CD4-positive, alpha-beta T cell treated with Interleukin-17A for 4 hours (primary cell): ENCODE results near the gene FAAH.
"Not testable (repeated sequence)": the region's sequence is repeated elsewhere in the genome, so short reads cannot be mapped to it uniquely, and the experiment has no call there.

Source experiments
- DNase-seq: peaks from one replicate; pipeline ENCODE4 v3.0.0-alpha.2; 2020; ENCODE audit warnings: mixed read lengths

FAAH gene

DNA sequence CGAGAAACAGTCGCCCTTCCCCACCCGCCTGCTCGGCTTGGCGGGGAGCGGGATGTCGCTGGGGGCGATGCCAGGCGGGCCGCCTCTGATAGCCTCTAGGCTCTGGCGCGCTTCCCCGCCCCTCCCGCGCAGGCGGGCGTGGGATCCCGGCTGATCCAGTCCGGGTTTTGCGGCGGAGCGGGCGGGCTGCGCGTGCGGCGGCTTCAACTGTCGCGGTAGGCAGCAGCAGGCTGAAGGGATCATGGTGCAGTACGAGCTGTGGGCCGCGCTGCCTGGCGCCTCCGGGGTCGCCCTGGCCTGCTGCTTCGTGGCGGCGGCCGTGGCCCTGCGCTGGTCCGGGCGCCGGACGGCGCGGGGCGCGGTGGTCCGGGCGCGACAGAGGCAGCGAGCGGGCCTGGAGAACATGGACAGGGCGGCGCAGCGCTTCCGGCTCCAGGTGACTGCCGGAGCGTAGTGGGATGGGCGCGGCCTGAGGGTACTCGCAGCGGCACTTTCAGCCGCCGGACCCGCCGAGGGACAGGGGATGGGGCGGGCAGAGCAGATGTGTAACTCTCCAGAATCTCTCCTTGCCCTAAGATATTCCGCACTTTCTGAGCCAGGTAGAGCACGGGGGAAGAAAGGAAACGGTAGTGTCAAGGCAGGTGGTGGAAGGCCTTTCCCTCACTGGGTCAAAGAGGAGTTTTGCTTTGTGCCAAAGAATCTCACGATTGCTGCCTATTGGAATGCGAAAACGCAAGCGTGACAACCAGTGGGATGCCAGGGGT is at the start of gene FAAH:
Gene FAAH (plus strand): TSS at position 210 of the 764 bp plus-strand sequence. CDS start 32 bp downstream, at position 242.
- peak; percentile 55 for DNase-seq

DNA sequence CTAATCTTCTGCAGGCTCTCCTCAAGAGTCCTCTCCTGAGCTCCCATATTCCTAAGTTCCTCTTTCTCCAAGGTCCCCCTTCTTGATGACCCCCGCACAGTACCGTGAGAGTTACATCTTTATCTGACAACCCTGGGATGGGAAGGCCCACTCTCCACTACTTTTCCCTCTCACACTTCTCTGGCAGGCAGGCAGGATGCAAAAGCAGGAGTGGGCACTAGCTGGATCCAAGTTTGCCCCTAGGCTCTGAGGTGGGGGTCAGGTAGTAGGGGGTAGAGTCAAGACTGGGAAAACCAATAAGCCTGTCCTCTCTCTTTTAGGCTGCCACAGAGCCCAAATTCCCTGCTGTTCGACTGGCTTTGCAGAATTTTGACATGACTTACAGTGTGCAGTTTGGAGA is 49.6 kb upstream of the FAAH start:
- DNase-seq, result no peak

DNA sequence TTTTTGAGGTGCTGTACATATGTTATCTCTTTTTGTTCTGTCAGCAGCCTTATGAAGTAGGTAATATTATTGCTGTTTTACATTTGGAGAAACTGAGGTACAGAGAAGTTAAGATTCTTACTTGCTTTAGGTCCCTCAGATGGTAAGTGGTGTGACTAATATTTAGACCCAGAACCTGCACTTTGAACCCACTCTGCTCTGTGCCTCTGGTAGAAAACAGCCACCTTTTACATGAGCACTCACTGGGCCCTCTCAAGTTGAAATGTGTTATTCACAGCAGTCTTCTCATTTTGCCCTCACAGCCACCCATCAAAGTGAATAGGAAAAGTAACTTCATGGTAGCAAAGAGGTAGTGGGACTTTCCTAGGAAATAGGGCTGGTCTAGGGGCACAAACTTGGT is 48.8 kb upstream of the FAAH start:
- DNase-seq, result no peak

DNA sequence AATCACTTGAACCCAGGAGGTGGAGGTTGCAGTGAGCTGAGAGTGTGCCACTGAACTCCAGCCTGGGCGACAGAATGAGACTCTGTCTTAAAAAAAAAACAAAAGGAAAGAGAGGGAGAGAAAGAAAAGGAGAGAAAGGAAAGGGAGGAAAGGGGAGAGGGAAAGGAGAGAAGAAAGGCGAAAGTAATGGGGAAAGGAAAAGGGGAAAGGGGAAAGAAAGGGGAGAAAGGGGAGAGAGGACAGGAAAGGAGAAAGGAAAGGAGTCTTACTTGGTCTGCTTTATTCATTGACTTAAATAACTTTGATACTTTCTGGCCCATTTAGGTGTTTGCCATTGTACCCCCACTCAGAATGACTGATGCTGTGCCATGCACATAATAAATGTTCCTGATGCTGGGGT is 41.8 kb upstream of the FAAH start:
- no peak for DNase-seq

DNA sequence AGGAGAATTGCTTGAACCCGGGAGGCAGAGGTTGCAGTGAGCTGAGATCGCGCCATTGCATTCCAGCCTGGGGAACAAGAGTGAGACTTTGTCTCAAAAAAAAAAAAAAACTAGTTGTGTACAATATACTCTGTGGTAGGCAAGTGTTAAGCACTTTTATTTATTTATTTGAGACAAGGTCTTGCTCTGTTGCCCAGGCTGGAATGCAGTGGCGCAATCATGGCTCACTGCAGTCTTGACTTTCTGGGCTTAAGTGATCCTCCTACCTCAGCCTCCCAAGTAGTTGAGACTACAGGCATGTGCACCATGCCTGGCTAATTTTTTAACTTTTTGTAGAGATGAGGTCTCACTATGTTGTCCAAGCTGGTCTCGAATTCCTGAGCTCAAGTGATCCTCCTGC is 38.2 kb upstream of the FAAH start:
- not testable (repeated sequence) for DNase-seq

DNA sequence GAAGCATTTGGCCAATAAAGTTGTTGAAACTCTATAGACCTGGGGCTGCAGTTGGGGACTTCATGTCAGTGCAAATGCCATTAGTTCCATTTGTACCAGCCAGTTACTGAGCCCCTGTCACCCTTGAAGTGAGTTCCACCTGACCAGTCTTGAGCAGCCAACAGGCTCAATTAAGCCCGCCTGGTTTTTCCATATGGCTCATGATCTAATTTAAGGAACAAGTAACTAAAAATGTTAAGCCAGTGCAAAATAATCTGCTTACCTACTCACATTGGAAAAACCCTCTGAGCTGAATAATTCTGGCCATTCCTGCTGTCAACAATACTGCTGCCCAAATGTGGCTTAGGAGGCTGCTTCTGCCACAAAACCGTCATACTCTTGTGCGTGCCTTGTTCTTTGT is 32.0 kb upstream of the FAAH start:
- no peak for DNase-seq

DNA sequence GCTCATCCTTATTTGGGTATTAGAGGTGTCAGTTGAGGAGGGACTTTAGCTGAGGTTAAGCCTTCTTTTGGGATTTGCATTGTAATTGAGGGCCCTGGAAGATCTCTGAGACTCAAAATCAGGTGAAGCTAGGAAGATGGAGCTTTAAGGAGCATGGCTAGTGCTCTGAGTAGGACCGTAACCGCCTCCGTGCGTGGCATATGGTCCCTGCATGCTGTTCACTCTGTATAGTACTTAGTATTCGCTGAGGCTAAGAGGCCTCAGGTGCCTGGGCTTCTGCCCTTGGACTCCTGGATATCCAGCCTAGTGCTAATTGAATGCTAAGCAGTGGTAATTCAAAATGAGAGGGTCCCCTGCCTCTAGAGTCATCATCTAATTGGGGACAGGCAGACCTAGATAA is 31.0 kb upstream of the FAAH start:
- DNase-seq, result no peak

DNA sequence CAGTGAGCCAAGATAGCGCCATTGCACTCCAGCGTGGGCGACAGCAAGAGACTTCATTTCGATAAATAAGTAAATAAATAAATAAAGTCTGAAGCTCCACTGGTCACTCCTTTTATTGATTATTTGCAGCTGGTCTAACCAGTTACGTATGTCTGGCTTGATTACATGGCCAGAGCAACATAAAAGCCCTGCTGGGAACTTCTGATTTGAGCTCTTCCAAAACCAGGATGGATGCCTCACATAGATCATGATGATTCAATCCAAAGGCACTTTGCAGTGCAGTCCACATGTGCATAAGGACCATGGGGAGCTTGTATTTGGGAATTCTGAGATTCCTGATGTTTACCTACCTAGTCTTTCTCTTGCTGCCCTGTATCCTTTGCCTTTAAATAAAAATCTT is 29.5 kb upstream of the FAAH start:
- no peak for DNase-seq

DNA sequence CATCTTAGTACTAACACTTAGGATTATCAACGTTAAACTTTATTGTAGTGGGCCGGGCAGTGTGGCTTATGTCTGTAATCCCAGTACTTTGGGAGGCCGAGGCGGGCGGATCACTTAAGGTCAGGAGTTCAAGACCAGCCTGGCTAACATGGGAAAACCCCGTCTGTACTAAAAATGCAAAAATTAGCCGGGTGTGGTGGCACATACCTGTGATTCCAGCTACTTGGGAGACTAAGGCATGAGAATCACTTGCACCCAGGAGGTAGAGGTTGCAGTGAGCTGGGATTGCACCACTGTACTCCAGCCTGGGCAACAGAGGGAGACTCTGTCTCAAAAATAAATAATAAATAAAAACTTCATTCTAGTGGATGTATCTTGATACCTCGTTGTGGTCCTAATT is 28.3 kb upstream of the FAAH start:
- DNase-seq, result not testable (repeated sequence)

DNA sequence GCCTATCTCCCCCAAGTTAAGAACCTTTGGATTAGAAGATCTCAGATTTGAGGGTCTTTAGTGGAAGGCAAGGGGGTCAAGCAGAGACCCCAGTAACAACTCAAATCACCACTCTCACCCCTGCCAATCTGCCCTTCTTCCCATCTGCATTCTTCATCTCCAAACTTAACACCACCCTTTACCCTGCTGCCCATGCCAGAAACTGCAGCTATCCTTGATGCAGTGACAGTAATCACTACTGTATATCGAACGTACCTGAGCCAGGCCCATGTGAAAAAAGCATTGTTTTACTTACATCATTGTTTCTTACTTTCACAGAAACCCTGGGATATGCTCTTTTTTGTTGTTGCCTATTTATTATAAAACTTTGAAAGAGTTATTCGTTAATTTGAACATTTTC is 27.0 kb upstream of the FAAH start:
- DNase-seq, result no peak

DNA sequence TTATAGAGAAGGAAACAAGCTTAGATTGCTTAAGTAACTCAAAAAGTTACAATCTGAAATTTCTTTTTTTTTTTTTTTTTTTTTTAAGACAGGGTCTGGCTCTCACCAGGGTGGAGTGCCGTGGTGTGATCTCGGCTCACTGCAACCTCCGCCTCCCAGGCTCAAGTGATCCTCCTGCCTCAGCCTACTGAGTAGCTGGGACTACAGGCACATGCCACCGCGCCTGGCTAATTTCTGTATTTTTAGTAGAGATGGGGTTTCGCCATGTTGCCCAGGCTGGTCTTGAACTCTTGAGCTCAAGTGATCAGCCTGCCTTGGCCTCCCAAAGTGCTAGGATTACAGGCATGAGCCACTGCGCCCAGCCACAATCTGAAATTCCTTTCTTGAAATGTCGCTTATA is 26.4 kb upstream of the FAAH start:
- not testable (repeated sequence) for DNase-seq

DNA sequence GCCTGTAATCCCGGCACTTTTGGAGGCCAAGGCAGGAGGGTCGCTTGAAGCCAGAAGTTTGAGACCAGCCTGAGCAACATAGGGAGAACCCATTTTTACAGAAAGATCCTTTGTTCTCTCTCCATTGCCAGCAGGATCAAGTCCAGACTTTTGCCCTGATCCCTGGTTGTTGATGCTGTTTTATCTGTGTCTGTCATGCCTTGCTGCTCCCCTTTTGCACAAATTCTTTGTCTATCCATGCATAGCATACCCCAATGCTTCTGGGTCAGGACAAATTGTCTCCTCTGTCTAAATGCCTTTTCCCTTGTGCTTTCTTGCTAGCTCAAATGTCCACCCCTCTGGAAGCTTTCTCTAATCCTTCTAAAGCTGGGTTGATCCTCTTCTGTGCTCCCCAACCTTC is 25.3 kb upstream of the FAAH start:
- no peak for DNase-seq

DNA sequence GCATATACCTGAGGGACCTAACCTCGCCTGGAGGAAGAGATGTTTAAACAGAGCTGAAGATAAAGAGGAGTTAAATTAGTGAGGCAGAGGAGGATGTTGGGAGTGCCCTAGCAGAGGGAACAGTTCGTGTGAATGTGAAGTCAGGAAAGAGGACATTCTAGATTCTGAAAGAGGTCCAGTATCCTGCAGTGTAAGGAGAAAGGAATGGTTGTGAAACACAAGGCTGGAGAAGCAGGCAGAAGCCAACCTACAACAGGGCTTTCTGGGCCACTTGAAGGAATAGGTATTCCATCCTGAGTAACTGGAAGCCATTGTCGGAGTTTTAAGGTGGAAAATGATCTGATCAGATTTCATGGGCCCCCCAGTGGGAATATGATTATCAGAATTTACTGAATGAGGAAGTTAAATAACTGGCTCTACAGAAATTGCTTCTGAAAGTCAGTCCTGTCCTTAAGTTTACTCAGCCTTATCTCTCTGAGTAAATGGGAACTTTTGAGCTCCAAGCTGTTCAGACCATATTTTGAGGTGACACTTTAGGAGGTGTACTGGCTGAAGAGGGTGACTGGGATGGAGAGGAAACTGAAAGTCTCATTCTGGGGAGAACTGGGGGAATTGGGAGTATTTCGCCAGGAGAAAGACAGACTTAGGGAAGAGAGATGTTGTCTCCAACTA is 24.4 kb upstream of the FAAH start:
- DNase-seq, result no peak

DNA sequence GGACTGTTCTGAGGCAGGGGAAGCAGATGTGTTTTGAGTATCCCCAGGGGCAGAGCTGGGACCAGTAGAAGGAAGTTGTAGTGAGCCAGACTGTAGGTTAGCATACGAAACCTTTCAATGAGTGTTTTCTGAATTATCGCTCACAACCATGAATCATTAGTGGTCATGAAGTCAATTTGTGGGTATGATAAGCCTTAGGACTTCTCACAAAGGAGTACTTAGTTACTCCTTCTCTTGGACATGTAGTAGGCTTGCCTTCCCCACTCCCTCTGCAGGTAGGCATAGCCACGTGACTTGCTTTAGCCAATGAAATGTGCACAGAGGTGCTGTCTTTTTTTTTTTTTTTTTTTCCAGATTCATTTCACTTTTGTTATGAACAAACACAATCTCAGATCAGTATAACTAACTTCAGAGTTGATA is 23.9 kb upstream of the FAAH start:
- no peak for DNase-seq

DNA sequence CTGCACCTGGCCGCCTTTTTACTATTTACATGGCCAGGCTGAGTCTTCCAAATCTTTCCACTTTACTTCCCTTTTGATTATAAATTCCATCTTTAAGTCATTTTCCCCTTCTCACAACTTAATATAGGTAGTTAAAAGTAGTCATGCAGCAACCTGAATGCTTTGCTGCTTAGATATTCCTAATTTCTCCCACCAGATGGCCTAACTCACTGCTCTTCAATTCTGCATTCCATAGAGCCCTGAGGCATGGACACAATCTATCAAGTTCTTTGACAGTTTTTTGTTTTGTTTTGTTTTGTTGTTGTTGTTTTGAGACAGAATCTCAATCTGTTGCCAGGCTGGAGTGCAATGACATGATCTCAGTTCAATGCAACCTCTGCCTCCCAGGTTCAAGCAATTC is 21.7 kb upstream of the FAAH start:
- no peak for DNase-seq

DNA sequence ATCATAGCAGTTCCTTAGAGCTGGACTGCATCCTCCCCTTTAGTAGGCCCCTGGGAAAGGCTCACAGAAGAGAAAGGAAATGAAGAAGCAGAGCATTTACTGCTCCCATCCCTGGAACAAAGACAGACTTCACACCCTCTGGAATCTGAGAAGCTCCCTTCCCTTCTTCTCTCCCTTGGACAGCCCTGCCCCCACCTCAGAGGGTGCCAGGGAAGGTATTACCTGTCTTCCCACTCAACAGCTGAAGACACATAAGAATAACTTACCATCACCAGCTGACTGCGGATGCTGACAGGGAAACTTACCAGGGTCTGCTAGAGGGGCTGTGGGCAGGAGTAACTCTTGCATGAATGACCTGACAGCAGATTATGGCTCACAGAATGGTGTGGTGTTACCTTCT is 14.1 kb upstream of the FAAH start:
- DNase-seq, result no peak

DNA sequence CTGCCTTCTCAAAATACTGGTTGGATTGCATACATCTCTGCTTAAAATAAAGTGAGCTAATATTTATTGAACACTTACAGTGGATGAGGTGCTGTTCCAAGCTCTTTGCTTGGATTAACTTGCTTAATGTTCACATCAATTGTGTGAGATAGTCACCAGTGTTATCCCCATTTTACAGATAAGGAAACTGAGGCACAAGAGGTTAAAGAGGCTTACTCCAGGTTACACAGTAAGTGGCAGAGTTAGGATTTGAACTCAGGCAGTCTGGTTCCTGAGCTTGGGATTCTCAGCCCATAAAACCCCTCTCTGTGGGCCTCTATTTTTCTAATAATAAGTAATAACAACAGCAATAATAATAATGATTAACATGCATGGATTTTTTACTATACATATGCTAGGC is 13.6 kb upstream of the FAAH start:
- no peak for DNase-seq

DNA sequence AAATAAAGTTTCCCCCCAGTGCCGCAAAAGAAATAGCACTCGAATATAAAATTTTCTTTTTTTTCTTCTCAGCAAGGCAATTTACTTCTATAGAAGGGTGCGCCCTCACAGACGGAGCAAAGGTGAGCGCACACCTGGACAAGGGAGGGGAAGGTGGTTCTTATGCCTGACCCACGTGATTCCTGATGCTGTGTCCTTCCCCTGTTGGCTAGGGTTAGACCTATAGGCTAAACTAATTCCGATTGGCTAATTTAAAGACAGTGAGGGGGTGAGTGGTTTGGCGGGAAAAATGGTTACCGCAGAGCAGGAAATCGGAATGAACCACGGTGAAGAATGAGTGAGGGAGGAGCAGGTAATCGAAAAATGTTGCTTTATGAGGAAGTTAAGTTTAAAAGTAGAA is 607 bp upstream of the FAAH start:
- no peak for DNase-seq

DNA sequence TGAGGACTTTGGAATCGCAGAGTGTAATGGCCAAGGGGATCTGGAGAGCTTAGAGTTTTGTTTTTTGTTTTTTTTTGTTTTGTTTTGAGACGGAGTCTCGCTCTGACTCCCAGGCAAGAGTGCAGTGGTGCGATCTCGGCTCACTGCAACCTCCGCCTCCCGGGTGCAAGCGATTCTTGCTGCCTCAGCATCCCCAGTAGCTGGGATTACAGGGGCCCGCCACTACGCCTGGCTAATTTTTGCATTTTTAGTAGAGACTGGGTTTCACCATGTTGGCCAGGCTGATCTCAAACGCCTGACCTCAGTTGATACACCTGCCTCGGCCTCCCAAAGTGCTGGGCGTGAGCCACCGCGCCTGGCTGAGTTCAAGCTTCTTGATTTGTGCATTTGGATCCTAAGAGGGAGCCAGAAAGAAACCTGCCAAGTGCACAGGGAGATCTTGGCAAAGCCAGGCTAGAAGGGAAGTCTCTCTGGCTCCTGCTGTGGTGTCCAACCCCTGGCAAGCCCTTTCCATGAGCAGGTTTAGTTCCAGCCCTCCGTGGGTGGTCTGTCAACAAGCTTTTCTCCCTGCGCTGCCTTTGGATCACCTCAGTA is 852 bp downstream of the FAAH start:
- no peak for DNase-seq

DNA sequence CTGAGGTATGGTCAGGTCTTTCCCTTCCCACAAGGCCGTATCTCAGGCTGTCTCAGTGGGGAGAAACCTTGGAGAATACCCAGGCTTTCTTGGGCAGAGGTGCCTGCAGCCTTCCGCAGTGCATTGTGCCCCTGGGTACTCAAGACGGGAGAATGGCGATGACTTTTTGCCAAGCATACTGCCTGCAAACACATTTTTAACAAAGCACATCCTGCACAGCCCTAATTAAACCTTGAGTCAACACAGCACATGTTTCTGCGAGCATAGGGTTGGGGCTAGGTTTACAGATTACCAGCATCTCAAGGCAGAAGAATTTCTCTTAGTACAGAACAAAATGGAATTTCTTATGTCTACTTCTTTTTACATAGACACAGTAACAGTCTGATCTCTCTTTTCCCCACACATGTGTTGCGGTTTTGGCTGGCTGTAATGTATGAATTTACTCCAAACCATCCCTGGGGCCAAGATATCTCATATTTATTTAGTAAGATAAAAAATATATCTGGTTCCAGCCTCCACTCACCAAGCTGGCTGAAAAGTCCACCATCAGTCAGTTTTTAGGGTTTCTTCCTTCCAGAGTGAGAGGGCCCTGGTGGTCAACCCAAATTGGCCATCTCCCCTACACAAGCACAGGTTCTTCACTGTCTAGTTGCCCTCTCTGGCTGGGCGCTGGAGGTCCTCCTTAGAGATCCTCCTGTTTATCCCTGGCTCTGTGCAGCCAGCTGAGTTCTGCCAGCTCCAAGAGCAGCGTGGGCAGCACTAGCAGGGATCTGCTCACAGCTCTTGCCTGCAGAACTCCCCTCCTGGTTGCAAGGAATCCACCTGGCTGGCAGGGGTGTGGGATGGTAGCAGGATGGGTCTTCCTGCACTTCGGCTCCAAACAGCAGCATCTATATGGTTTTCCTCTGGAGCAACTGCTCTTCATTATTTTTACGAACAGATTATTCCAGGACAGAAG is 2.6 kb downstream of the FAAH start:
- DNase-seq, result no peak

DNA sequence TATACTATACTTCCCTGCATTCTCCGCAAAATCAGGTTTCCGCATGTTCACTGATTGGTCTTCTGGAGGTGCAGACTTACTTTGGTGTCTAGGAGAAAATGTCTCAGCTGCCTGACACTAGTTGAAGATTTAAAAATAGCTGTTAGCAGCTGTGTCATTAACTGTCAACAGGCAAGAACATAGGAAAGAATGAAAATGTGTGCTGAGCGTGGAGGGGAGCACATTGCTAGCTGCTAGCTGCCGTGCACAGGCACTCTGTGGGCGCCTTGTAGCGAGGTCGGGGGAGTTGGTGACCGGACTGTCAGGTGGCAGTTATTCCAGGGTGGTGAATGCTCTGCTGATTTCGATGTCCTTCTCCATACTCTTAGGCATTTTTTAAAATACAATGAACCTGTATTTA is 5.2 kb downstream of the FAAH start:
- no peak for DNase-seq

DNA sequence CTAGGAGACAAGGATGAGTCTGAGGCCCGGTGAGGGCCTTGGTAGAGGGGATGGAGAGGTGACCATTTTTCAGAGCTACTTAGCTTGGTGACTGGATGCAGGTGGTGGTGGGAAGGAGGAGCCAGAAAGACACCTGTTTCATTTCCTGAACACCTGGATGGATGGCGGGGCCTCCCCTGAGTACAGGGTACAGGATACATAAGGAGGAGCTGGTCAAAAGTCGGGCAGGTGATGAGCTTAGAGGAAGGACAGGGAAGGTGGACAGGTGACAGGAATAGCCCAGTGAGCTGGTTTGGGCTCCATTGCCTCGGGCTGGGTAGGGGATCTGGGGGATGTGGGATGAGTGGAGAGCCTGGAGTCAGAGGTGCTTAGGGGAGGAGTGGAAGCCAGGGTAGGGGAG is 6.3 kb downstream of the FAAH start:
- DNase-seq, result no peak
